NCI-H1930 (cell line): ENCODE measurements around the gene DBT.
"Not testable (repeated sequence)": the region's sequence is repeated elsewhere in the genome, so short reads cannot be mapped to it uniquely, and the experiment has no call there.

Source experiments
- DNase-seq, 2 experiments: peaks; one replicate each; lab custom pipeline; 2025; lab: John Stamatoyannopoulos, UW

Gene DBT

GRCh38 chr1:100250807-100251206 is 1.2 kb upstream of the DBT start:
- DNase-seq = no peak

- no peak for DNase-seq
These were observed 630 bp upstream of the DBT start for GRCh38 chr1:100250264-100250663.

GRCh38 chr1:100249155-100249536 is 488 bp downstream of the DBT start:
- no peak for DNase-seq

- no peak for DNase-seq
These were observed 2.9 kb downstream of the DBT start for GRCh38 chr1:100246738-100247137.

- no peak for DNase-seq
These were observed 9.0 kb downstream of the DBT start for GRCh38 chr1:100240631-100241030.

- no peak for DNase-seq
These were observed 9.7 kb downstream of the DBT start for GRCh38 chr1:100239961-100240360.

- DNase-seq = no peak
These were observed 12.5 kb downstream of the DBT start for GRCh38 chr1:100237091-100237490.

GRCh38 chr1:100234432-100234831 is 15.2 kb downstream of the DBT start:
- DNase-seq = no peak

GRCh38 chr1:100233566-100233965 is 16.1 kb downstream of the DBT start:
- DNase-seq = not testable (repeated sequence)

- no peak for DNase-seq
These were observed 17.5 kb downstream of the DBT start for GRCh38 chr1:100232156-100232555.

- DNase-seq = no peak
These were observed 17.9 kb downstream of the DBT start for GRCh38 chr1:100231721-100232120.

- no peak for DNase-seq
These were observed 18.9 kb downstream of the DBT start for GRCh38 chr1:100230765-100231164.

- DNase-seq = no peak
These were observed 19.8 kb downstream of the DBT start for GRCh38 chr1:100229681-100230443.

GRCh38 chr1:100222428-100222827 is 27.2 kb downstream of the DBT start:
- DNase-seq = no peak

GRCh38 chr1:100219883-100220282 is 29.8 kb downstream of the DBT start:
- DNase-seq = no peak

- DNase-seq = no peak
These were observed 30.2 kb downstream of the DBT start for GRCh38 chr1:100219457-100219856.

- no peak for DNase-seq
These were observed 31.8 kb downstream of the DBT start for GRCh38 chr1:100217834-100218233.

GRCh38 chr1:100215101-100215500 is 34.5 kb downstream of the DBT start:
- DNase-seq = no peak

- no peak for DNase-seq
These were observed 36.5 kb downstream of the DBT start for GRCh38 chr1:100213141-100213540.

- DNase-seq = no peak
These were observed 43.3 kb downstream of the DBT start for GRCh38 chr1:100206301-100206700.

- not testable (repeated sequence) for DNase-seq
These were observed 44.0 kb downstream of the DBT start for GRCh38 chr1:100205593-100205992.

GRCh38 chr1:100205103-100205502 is 44.5 kb downstream of the DBT start:
- not testable (repeated sequence) for DNase-seq

GRCh38 chr1:100202703-100203102 is 46.9 kb downstream of the DBT start:
- not testable (repeated sequence) for DNase-seq

- not testable (repeated sequence) for DNase-seq
These were observed 49.6 kb downstream of the DBT start for GRCh38 chr1:100200060-100200459.
